Measurements from ENCODE around the gene DOCK8.

Gene DOCK8

GRCh38 chr9:414595-414994, 199.9 kb downstream of the DOCK8 start:
- no peak for DNase-seq (ENCODE audit: low spot score)

- peak; percentile 10 for DNase-seq (ENCODE audit: low spot score)
These were observed 205.0 kb downstream of the DOCK8 start for GRCh38 chr9:419571-420171.

- no peak for DNase-seq (ENCODE audit: low spot score)
These were observed 207.2 kb downstream of the DOCK8 start for GRCh38 chr9:421896-422295.

- peak; percentile 17 for DNase-seq (ENCODE audit: low spot score)
These were observed 211.6 kb downstream of the DOCK8 start for GRCh38 chr9:426264-426663.

GRCh38 chr9:426976-427375, 212.3 kb downstream of the DOCK8 start:
- DNase-seq (ENCODE audit: low spot score) = peak; percentile 34

- DNase-seq (ENCODE audit: low spot score) = no peak
These were observed 217.0 kb downstream of the DOCK8 start for GRCh38 chr9:431701-432100.

- no peak for DNase-seq (ENCODE audit: low spot score)
These were observed 221.8 kb downstream of the DOCK8 start for GRCh38 chr9:436482-436881.

GRCh38 chr9:437066-437465, 222.4 kb downstream of the DOCK8 start:
- DNase-seq (ENCODE audit: low spot score) = no peak

GRCh38 chr9:437574-438001, 222.9 kb downstream of the DOCK8 start:
- DNase-seq (ENCODE audit: low spot score) = peak; percentile 59

GRCh38 chr9:438066-438465, 223.4 kb downstream of the DOCK8 start:
- no peak for DNase-seq (ENCODE audit: low spot score)

GRCh38 chr9:438961-439768, 224.5 kb downstream of the DOCK8 start:
- DNase-seq (ENCODE audit: low spot score) = no peak

GRCh38 chr9:441126-441525, 226.5 kb downstream of the DOCK8 start:
- DNase-seq (ENCODE audit: low spot score) = no peak

- peak; percentile 55 for DNase-seq (ENCODE audit: low spot score)
These were observed 229.9 kb downstream of the DOCK8 start for GRCh38 chr9:444528-444927.

- peak; percentile 83 for DNase-seq (ENCODE audit: low spot score)
These were observed 230.4 kb downstream of the DOCK8 start for GRCh38 chr9:445033-445432.

GRCh38 chr9:446074-446699, 231.5 kb downstream of the DOCK8 start:
- no peak for DNase-seq (ENCODE audit: low spot score)

- DNase-seq (ENCODE audit: low spot score) = peak; percentile 93
These were observed 232.8 kb downstream of the DOCK8 start for GRCh38 chr9:447230-448025.

GRCh38 chr9:450057-450456, 235.4 kb downstream of the DOCK8 start:
- DNase-seq (ENCODE audit: low spot score) = peak; percentile 50

GRCh38 chr9:450561-450960, 235.9 kb downstream of the DOCK8 start:
- DNase-seq (ENCODE audit: low spot score) = no peak

GRCh38 chr9:453832-454231, 239.2 kb downstream of the DOCK8 start:
- DNase-seq (ENCODE audit: low spot score) = no peak

GRCh38 chr9:456365-456764, 241.7 kb downstream of the DOCK8 start:
- peak; percentile 66 for DNase-seq (ENCODE audit: low spot score)

- no peak for DNase-seq (ENCODE audit: low spot score)
These were observed 243.9 kb downstream of the DOCK8 start for GRCh38 chr9:458590-458989.
